ENCODE results near the gene IL18BP. TPM values are rescaled to one million over a fixed set of nuclear protein-coding genes. Genes with fewer than 3 reads are reported as not detected.
A peak's percentile ranks its signal among the peaks of the same experiment; 100 is the strongest.

IL18BP gene
- polyA plus RNA-seq, 3 donors = 8.8 to 13.0 (median 9.5) TPM

GRCh38 chr11:71991494-71991893 is 7.2 kb upstream of the IL18BP start:
- no peak for DNase-seq (ENCODE audit: extremely low read depth in 1 of 11, low read depth in 9 of 11, low spot score in 4 of 11)

- no peak for DNase-seq (ENCODE audit: extremely low read depth in 1 of 11, low read depth in 9 of 11, low spot score in 4 of 11)
Measured at GRCh38 chr11:71992136-71992730, 6.5 kb upstream of the IL18BP start.

GRCh38 chr11:71994786-71995185 is 3.9 kb upstream of the IL18BP start:
- DNase-seq (ENCODE audit: extremely low read depth in 1 of 11, low read depth in 9 of 11, low spot score in 4 of 11) = no peak

- DNase-seq (ENCODE audit: extremely low read depth in 1 of 11, low read depth in 9 of 11, low spot score in 4 of 11) = no peak
Measured at GRCh38 chr11:71995726-71996291, 2.9 kb upstream of the IL18BP start.

- no peak for DNase-seq (ENCODE audit: extremely low read depth in 1 of 11, low read depth in 9 of 11, low spot score in 4 of 11)
Measured at GRCh38 chr11:71996517-71996916, 2.2 kb upstream of the IL18BP start.

GRCh38 chr11:71996946-71997345 is 1.8 kb upstream of the IL18BP start:
- no peak for DNase-seq (ENCODE audit: extremely low read depth in 1 of 11, low read depth in 9 of 11, low spot score in 4 of 11)

- no peak for DNase-seq (ENCODE audit: extremely low read depth in 1 of 11, low read depth in 9 of 11, low spot score in 4 of 11)
Measured at GRCh38 chr11:71997594-71997993, 1.1 kb upstream of the IL18BP start.

GRCh38 chr11:71998061-71998460 is 648 bp upstream of the IL18BP start:
- no peak for DNase-seq (ENCODE audit: extremely low read depth in 1 of 11, low read depth in 9 of 11, low spot score in 4 of 11)

- DNase-seq (ENCODE audit: extremely low read depth in 1 of 11, low read depth in 9 of 11, low spot score in 4 of 11) = no peak
Measured at GRCh38 chr11:71999362-71999761, 653 bp downstream of the IL18BP start.

- DNase-seq (ENCODE audit: extremely low read depth in 1 of 11, low read depth in 9 of 11, low spot score in 4 of 11) = no peak
Measured at GRCh38 chr11:71999798-72000197, 1.1 kb downstream of the IL18BP start.

- DNase-seq (ENCODE audit: extremely low read depth in 1 of 11, low read depth in 9 of 11, low spot score in 4 of 11) = no peak
Measured at GRCh38 chr11:72000202-72000867, 1.6 kb downstream of the IL18BP start.

- DNase-seq (ENCODE audit: extremely low read depth in 1 of 11, low read depth in 9 of 11, low spot score in 4 of 11) = no peak
Measured at GRCh38 chr11:72001285-72001684, 2.6 kb downstream of the IL18BP start.

- peak in 1 of 11 donors; percentile 29 for DNase-seq (ENCODE audit: extremely low read depth in 1 of 11, low read depth in 9 of 11, low spot score in 4 of 11)
Measured at GRCh38 chr11:72001834-72002591, 3.3 kb downstream of the IL18BP start.

GRCh38 chr11:72002841-72003775 is 4.4 kb downstream of the IL18BP start:
- no peak for DNase-seq (ENCODE audit: extremely low read depth in 1 of 11, low read depth in 9 of 11, low spot score in 4 of 11)

GRCh38 chr11:72003776-72004171 is 5.1 kb downstream of the IL18BP start:
- no peak for DNase-seq (ENCODE audit: extremely low read depth in 1 of 11, low read depth in 9 of 11, low spot score in 4 of 11)

- no peak for DNase-seq (ENCODE audit: extremely low read depth in 1 of 11, low read depth in 9 of 11, low spot score in 4 of 11)
Measured at GRCh38 chr11:72004515-72005346, 6.0 kb downstream of the IL18BP start.

- no peak for DNase-seq (ENCODE audit: extremely low read depth in 1 of 11, low read depth in 9 of 11, low spot score in 4 of 11)
Measured at GRCh38 chr11:72005347-72006260, 6.9 kb downstream of the IL18BP start.
